Subcutaneous abdominal adipose tissue (tissue), 5 donors: ENCODE data around the gene GALNT9.

Experiments used
- H3K27ac ChIP-seq: one replicate; pipeline ENCODE4 v1.7.0; 2013; ENCODE audit warnings: low read depth, mild to moderate bottlenecking, inconsistent platforms, low read length, moderate library complexity
- H3K27me3 ChIP-seq, 5 donors: one replicate each; pipeline ENCODE4 v1.7.0; 2013; ENCODE audit warnings: low read length in 5 of 5, inconsistent platforms in 1 of 5; ENCODE audit not compliant: control insufficient read depth in 5 of 5, insufficient read depth in 4 of 5
- H3K36me3 ChIP-seq, 5 donors: one replicate each; pipeline ENCODE4 v1.7.0; 2013; ENCODE audit warnings: low read length in 5 of 5; ENCODE audit not compliant: control insufficient read depth in 5 of 5, insufficient read depth in 5 of 5
- H3K4me1 ChIP-seq, 5 donors: one replicate each; pipeline ENCODE4 v1.7.0; 2013; ENCODE audit warnings: low read length in 5 of 5, mild to moderate bottlenecking in 3 of 5, moderate library complexity in 1 of 5; ENCODE audit not compliant: control insufficient read depth in 5 of 5, insufficient read depth in 5 of 5
- H3K4me3 ChIP-seq, 5 donors: one replicate each; pipeline ENCODE4 v1.7.0; 2013; ENCODE audit warnings: low read length in 5 of 5, low read depth in 1 of 5
- H3K9ac ChIP-seq, 5 donors: one replicate each; pipeline ENCODE4 v1.7.0; 2013; ENCODE audit warnings: low read length in 5 of 5, mild to moderate bottlenecking in 4 of 5, moderate library complexity in 3 of 5
- H3K9me3 ChIP-seq, 5 donors: one replicate each; pipeline ENCODE4 v1.7.0; 2013; ENCODE audit warnings: low read length in 5 of 5; ENCODE audit not compliant: control insufficient read depth in 5 of 5
- donor health status: healthy.
- donor health status: healthy.
- donor health status: healthy.
- donor health status: healthy.
- donor health status: healthy.

Gene GALNT9

GRCh38 chr12:132218527-132218875 lies 110.9 kb downstream of the GALNT9 start:
- Histone ChIP-seq H3K9ac (no peak overlapping the region), H3K4me3 (no peak overlapping the region), H3K9me3 (peaks cover 0 to 3% (median 0%) of the 10 kb centered on the region in 5 donors), H3K4me1 (peaks cover 0 to 9% (median 6%) of the 10 kb centered on the region in 5 donors), H3K27ac (no peak overlapping the region), H3K27me3 (peaks cover 0 to 24% (median 11%) of the 10 kb centered on the region in 5 donors), H3K36me3 (no peaks in the 10 kb centered on the region)

DNA sequence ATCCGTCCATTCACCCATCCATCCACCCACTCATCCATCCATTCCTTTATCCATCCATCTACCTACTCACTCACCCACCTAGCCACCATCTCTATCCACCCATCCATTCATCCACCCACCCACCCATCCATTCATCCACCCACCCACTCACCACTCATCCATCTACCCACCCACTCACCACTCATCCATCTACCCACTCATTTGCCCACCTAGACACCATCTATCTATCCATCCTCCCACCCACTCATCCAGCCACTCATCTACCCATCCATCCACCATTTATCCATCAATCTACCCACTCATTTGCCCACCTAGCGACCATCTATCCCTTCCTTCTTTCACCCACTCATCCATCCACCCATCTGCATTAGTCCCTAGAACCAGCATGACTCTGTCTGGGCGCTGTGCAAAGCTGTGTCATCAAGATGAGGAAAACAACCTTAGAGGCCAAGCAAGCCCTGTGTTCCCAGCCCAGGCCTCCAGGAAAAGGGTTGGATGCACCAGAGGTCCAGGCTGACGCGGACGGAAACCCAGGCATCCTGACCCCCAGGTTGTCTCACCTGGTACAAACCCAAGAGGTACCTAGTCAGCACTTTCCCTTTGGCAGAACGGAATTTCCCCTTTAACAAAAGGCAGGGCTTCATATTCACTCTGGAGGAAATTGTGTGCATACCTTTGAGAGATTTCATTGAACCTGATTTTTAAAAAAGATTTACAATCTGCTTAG lies 111.4 kb downstream of the GALNT9 start:
- Histone ChIP-seq H3K4me1 (peaks cover 0 to 9% (median 6%) of the 10 kb centered on the region in 5 donors), H3K27ac (no peak overlapping the region), H3K27me3 (peaks cover 0 to 24% (median 11%) of the 10 kb centered on the region in 5 donors), H3K9ac (no peak overlapping the region), H3K36me3 (no peaks in the 10 kb centered on the region), H3K9me3 (peaks cover 0 to 3% (median 0%) of the 10 kb centered on the region in 5 donors), H3K4me3 (no peak overlapping the region)

DNA sequence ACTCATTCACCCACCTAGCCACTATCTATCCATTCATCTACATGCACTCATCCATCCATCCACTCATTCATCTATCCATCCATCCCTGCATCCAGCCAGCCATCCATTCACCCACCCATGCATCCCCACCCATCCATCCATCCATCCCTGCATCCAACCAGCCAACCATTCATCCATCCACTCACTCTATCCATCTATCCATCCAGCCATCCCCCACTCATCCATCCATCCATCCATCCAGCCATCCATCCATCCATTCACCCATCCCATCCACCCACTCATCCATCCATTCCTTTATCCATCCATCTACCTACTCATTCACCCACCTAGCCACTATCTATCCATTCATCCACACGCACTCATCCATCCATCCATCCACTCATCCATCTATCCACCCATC lies 112.0 kb downstream of the GALNT9 start:
- H3K9ac ChIP-seq: no peak overlapping the region
- H3K27ac ChIP-seq: no peak overlapping the region
- peaks cover 0 to 21% (median 11%) of the 10 kb centered on the region in 5 donors for H3K27me3 ChIP-seq
- H3K4me1 ChIP-seq: peaks cover 0 to 9% (median 6%) of the 10 kb centered on the region in 5 donors
- peaks cover 0 to 3% (median 0%) of the 10 kb centered on the region in 5 donors for H3K9me3 ChIP-seq
- no peaks in the 10 kb centered on the region for H3K36me3 ChIP-seq
- no peak overlapping the region for H3K4me3 ChIP-seq

GRCh38 chr12:132216354-132216987 lies 112.9 kb downstream of the GALNT9 start:
- Histone ChIP-seq H3K4me3 (no peak overlapping the region), H3K27ac (no peak overlapping the region), H3K36me3 (no peaks in the 10 kb centered on the region), H3K4me1 (peaks cover 0 to 9% (median 6%) of the 10 kb centered on the region in 5 donors), H3K9ac (no peak overlapping the region), H3K27me3 (peaks cover 0 to 20% (median 11%) of the 10 kb centered on the region in 5 donors), H3K9me3 (peaks cover 0 to 3% (median 0%) of the 10 kb centered on the region in 5 donors)

- Histone ChIP-seq H3K27me3 (peaks cover 0 to 20% (median 11%) of the 10 kb centered on the region in 5 donors), H3K9ac (no peak overlapping the region), H3K27ac (no peak overlapping the region), H3K36me3 (no peaks in the 10 kb centered on the region), H3K9me3 (peaks cover 0 to 2% (median 0%) of the 10 kb centered on the region in 5 donors), H3K4me3 (no peak overlapping the region), H3K4me1 (peaks cover 0 to 9% (median 6%) of the 10 kb centered on the region in 5 donors)
Observed at GRCh38 chr12:132215299-132215989, 113.9 kb downstream of the GALNT9 start.

DNA sequence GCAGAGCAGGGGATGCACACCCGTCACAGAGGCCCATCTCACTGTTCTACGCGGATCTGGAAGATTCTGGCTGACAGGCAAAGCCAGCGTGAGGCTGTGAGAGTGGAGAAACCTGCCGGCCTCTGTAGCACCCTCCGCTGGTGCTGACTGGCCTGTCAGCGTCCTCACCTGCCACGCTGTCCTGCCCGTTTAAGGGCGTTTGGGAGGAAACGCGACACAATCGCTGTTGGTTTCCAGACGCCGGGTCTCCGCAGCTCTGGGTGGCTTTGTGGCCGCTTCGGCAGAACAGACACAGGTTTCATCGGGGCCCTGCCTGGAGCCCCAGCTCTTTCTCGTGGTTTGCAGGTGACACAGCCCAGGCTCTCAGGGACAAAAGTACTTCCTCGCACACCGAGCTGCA lies 114.5 kb downstream of the GALNT9 start:
- H3K9ac ChIP-seq: no peak overlapping the region
- no peaks in the 10 kb centered on the region for H3K36me3 ChIP-seq
- H3K4me1 ChIP-seq: peaks cover 0 to 9% (median 6%) of the 10 kb centered on the region in 5 donors
- H3K27me3 ChIP-seq: peaks cover 0 to 17% (median 11%) of the 10 kb centered on the region in 5 donors
- no peak overlapping the region for H3K4me3 ChIP-seq
- no peak overlapping the region for H3K27ac ChIP-seq
- H3K9me3 ChIP-seq: peaks cover 0 to 2% (median 0%) of the 10 kb centered on the region in 5 donors

DNA sequence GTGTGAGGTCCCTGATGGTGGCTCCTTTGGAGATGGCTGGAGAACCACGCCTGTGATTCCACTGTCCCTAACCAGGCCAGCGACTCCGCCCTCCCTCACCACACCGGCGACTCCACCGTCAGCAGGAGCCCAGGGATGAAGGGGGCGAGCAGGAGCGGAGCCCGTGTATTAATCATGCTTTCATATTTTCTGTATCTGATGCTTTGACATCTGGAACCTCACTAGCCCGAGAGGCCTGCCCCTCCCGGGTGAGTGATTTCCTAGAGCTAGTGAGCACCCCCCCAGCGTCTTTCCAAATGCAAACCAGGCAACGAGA lies 115.3 kb downstream of the GALNT9 start:
- H3K4me3 ChIP-seq: no peak overlapping the region
- H3K9me3 ChIP-seq: peaks cover 0 to 2% (median 0%) of the 10 kb centered on the region in 5 donors
- peaks cover 0 to 9% (median 6%) of the 10 kb centered on the region in 5 donors for H3K4me1 ChIP-seq
- no peaks in the 10 kb centered on the region for H3K36me3 ChIP-seq
- peaks cover 0 to 13% (median 9%) of the 10 kb centered on the region in 5 donors for H3K27me3 ChIP-seq
- H3K27ac ChIP-seq: no peak overlapping the region
- H3K9ac ChIP-seq: no peak overlapping the region

- Histone ChIP-seq H3K36me3 (no peaks in the 10 kb centered on the region), H3K27ac (no peak overlapping the region), H3K4me3 (no peak overlapping the region), H3K9me3 (peaks cover 0 to 5% (median 3%) of the 10 kb centered on the region in 5 donors), H3K4me1 (peaks cover 0 to 9% (median 6%) of the 10 kb centered on the region in 5 donors), H3K9ac (no peak overlapping the region), H3K27me3 (peaks cover 0 to 11% (median 8%) of the 10 kb centered on the region in 5 donors)
Observed at GRCh38 chr12:132213359-132214160, 115.8 kb downstream of the GALNT9 start.

GRCh38 chr12:132211816-132212215 lies 117.6 kb downstream of the GALNT9 start:
- Histone ChIP-seq H3K9me3 (peaks cover 0 to 10% (median 8%) of the 10 kb centered on the region in 5 donors), H3K9ac (no peak overlapping the region), H3K27me3 (peaks cover 2 to 19% (median 12%) of the 10 kb centered on the region in 5 donors), H3K27ac (no peak overlapping the region), H3K4me3 (no peak overlapping the region), H3K4me1 (peaks cover 0 to 8% (median 6%) of the 10 kb centered on the region in 5 donors), H3K36me3 (no peaks in the 10 kb centered on the region)
